Placental epithelial cell (primary cell): ENCODE measurements around the gene JAK2. TPM values are rescaled to one million over a fixed set of nuclear protein-coding genes. Genes with fewer than 3 reads are reported as not detected.

Experiments used
- total RNA-seq: library from RNA; depleted of rRNA; stranded (reverse); fragments of >200 nt; gene quantifications from 2 replicates; pipeline ENCODE4 v1.2.3, GENCODE V29; 2012

JAK2 gene
- total RNA-seq, result 16.8 and 53.4 TPM in 2 replicates

DNA sequence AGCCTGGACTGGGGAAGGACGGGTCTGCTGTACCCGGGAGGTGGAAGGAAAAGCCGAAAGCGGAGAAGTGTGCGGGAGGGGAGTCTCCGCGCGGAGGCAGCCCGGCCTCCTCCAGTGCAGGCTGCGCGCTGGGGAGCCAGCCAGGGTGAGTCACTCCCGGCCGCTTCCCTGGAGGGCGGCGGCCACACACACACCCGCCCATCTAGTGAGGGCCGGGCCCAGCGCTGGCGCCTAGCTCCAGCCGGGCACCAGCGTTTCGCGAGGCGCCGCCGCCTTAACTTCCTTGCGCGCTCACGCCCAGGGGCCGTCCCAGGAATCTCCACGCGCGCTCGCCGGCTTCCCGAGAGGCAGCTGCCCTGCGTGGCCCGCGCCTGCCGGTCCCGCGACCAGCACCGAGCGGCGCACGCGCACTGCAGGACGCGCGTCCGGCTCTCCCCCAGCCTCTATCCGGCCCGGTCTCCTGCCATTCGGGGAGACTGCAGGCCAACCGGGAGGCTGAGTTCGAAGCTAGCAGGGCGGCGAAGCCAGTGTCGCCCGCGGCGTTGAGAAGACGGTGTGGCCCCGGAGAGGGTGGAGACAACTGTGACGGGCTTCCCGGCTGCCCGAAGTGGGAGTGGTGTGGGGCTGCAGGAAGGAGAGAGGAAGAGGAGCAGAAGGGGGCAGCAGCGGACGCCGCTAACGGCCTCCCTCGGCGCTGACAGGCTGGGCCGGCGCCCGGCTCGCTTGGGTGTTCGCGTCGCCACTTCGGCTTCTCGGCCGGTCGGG is at the start of gene JAK2:
TSS of gene JAK2 (plus strand) at position 652 of the 765 bp plus-strand sequence. CDS start 36,716 bp downstream, outside the sequence.

Other genes starting within 250 kb of the JAK2 start
- gene AK3, start 244.1 kb upstream of the JAK2 start, total RNA-seq, result 29.8 and 29.9 TPM in 2 replicates
- gene RCL1, start 192.3 kb upstream of the JAK2 start, total RNA-seq, result 12.9 and 21.2 TPM in 2 replicates
- gene INSL6, start 200.4 kb downstream of the JAK2 start, total RNA-seq, result not detected in 2 replicates
- not detected in 2 replicates for gene INSL4, start 246.1 kb downstream of the JAK2 start, total RNA-seq